Measurements from ENCODE around the gene RMDN2. TPM values are rescaled to one million over a fixed set of nuclear protein-coding genes. Genes with fewer than 3 reads are reported as not detected.

RMDN2 gene
- total RNA-seq, 1 donor, result 11.9 TPM

GRCh38 chr2:37887286-37887685 is 37.8 kb upstream of the RMDN2 start:
- Histone ChIP-seq H2AFZ (ENCODE audit: low read length) (no peak overlapping the region), H3K27me3 (ENCODE audit: insufficient read depth, low read length) (peaks cover 4% of the 10 kb centered on the region), H3K79me2 (ENCODE audit: insufficient read depth, low read length) (no peaks in the 10 kb centered on the region), H4K20me1 (ENCODE audit: insufficient read depth, low read length) (no peaks in the 10 kb centered on the region), H3K9me3 (ENCODE audit: low read depth, low read length) (no peaks in the 10 kb centered on the region), H3K4me3 (ENCODE audit: insufficient read depth, low read length) (no peak overlapping the region), H3K27ac (ENCODE audit: low read depth, low read length) (no peak overlapping the region), H3K4me2 (ENCODE audit: insufficient read depth, low read length) (no peak overlapping the region), H3K36me3 (ENCODE audit: insufficient read depth, low read length) (no peaks in the 10 kb centered on the region), H3K4me1 (ENCODE audit: insufficient read depth, low read length) (peaks cover 15% of the 10 kb centered on the region)
- TF ChIP-seq CTCF (IDR thresholded peaks at IDR 0.05; ENCODE audit: extremely low read depth, low read depth, low read length), result no peak
- DNase-seq (ENCODE audit: insufficient read length, low spot score, missing footprints), result no peak

- Histone ChIP-seq H3K79me2 (ENCODE audit: insufficient read depth, low read length) (no peaks in the 10 kb centered on the region), H3K27ac (ENCODE audit: low read depth, low read length) (no peak overlapping the region), H2AFZ (ENCODE audit: low read length) (no peak overlapping the region), H4K20me1 (ENCODE audit: insufficient read depth, low read length) (no peaks in the 10 kb centered on the region), H3K9me3 (ENCODE audit: low read depth, low read length) (no peaks in the 10 kb centered on the region), H3K4me1 (ENCODE audit: insufficient read depth, low read length) (peaks cover 31% of the 10 kb centered on the region), H3K4me3 (ENCODE audit: insufficient read depth, low read length) (no peak overlapping the region), H3K36me3 (ENCODE audit: insufficient read depth, low read length) (no peaks in the 10 kb centered on the region), H3K27me3 (ENCODE audit: insufficient read depth, low read length) (no peaks in the 10 kb centered on the region), H3K4me2 (ENCODE audit: insufficient read depth, low read length) (no peak overlapping the region)
- peak; percentile 92 for TF ChIP-seq CTCF (IDR thresholded peaks at IDR 0.05; ENCODE audit: extremely low read depth, low read depth, low read length)
- peak; percentile 81 for DNase-seq (ENCODE audit: insufficient read length, low spot score, missing footprints)
Measured at GRCh38 chr2:37890893-37891495, 34.1 kb upstream of the RMDN2 start.

GRCh38 chr2:37891846-37892435 is 33.1 kb upstream of the RMDN2 start:
- Histone ChIP-seq H3K27ac (ENCODE audit: low read depth, low read length) (no peak overlapping the region), H3K4me1 (ENCODE audit: insufficient read depth, low read length) (peaks cover 22% of the 10 kb centered on the region), H3K27me3 (ENCODE audit: insufficient read depth, low read length) (no peaks in the 10 kb centered on the region), H3K4me2 (ENCODE audit: insufficient read depth, low read length) (peak overlapping the region; percentile 12), H3K9me3 (ENCODE audit: low read depth, low read length) (no peaks in the 10 kb centered on the region), H3K36me3 (ENCODE audit: insufficient read depth, low read length) (no peaks in the 10 kb centered on the region), H4K20me1 (ENCODE audit: insufficient read depth, low read length) (no peaks in the 10 kb centered on the region), H3K79me2 (ENCODE audit: insufficient read depth, low read length) (no peaks in the 10 kb centered on the region), H2AFZ (ENCODE audit: low read length) (no peak overlapping the region), H3K4me3 (ENCODE audit: insufficient read depth, low read length) (no peak overlapping the region)
- no peak for DNase-seq (ENCODE audit: insufficient read length, low spot score, missing footprints)
- TF ChIP-seq CTCF (IDR thresholded peaks at IDR 0.05; ENCODE audit: extremely low read depth, low read depth, low read length), result no peak

GRCh38 chr2:37892436-37893114 is 32.5 kb upstream of the RMDN2 start:
- H3K4me3 ChIP-seq (ENCODE audit: insufficient read depth, low read length), result no peak overlapping the region
- no peak for TF ChIP-seq CTCF (IDR thresholded peaks at IDR 0.05; ENCODE audit: extremely low read depth, low read depth, low read length)
- no peaks in the 10 kb centered on the region for H3K79me2 ChIP-seq (ENCODE audit: insufficient read depth, low read length)
- peaks cover 16% of the 10 kb centered on the region for H3K4me1 ChIP-seq (ENCODE audit: insufficient read depth, low read length)
- peak overlapping the region; percentile 12 for H3K4me2 ChIP-seq (ENCODE audit: insufficient read depth, low read length)
- H3K27me3 ChIP-seq (ENCODE audit: insufficient read depth, low read length), result no peaks in the 10 kb centered on the region
- no peak overlapping the region for H3K27ac ChIP-seq (ENCODE audit: low read depth, low read length)
- no peaks in the 10 kb centered on the region for H3K36me3 ChIP-seq (ENCODE audit: insufficient read depth, low read length)
- H2AFZ ChIP-seq (ENCODE audit: low read length), result no peak overlapping the region
- no peaks in the 10 kb centered on the region for H4K20me1 ChIP-seq (ENCODE audit: insufficient read depth, low read length)
- no peak for DNase-seq (ENCODE audit: insufficient read length, low spot score, missing footprints)
- no peaks in the 10 kb centered on the region for H3K9me3 ChIP-seq (ENCODE audit: low read depth, low read length)
